Stimulated activated CD8-positive, alpha-beta memory T cell treated with anti-CD3 and anti-CD28 coated beads, Interleukin-4, amount 100 ng/mL, for 4 hours (primary cell): ENCODE data around the gene MAMDC2.

ENCODE experiments used
- DNase-seq, 2 donors: peaks; one replicate each; pipeline ENCODE4 v3.0.0-alpha.2; 2020; ENCODE audit warnings: low read depth in 2 of 2, low spot score in 1 of 2

MAMDC2 gene

GRCh38 chr9:70064496-70064895, 20.8 kb downstream of the MAMDC2 start:
- no peak for DNase-seq

GRCh38 chr9:70065572-70065971, 21.9 kb downstream of the MAMDC2 start:
- no peak for DNase-seq

- DNase-seq: no peak
Measured at GRCh38 chr9:70066418-70066817, 22.8 kb downstream of the MAMDC2 start.

GRCh38 chr9:70066874-70067273, 23.2 kb downstream of the MAMDC2 start:
- no peak for DNase-seq

GRCh38 chr9:70069704-70070103, 26.1 kb downstream of the MAMDC2 start:
- DNase-seq: no peak

GRCh38 chr9:70073193-70073592, 29.5 kb downstream of the MAMDC2 start:
- no peak for DNase-seq

GRCh38 chr9:70073756-70074155, 30.1 kb downstream of the MAMDC2 start:
- DNase-seq: no peak

GRCh38 chr9:70076678-70077077, 33.0 kb downstream of the MAMDC2 start:
- no peak for DNase-seq

- DNase-seq: no peak
Measured at GRCh38 chr9:70079417-70080037, 35.9 kb downstream of the MAMDC2 start.

GRCh38 chr9:70080481-70081119, 37.0 kb downstream of the MAMDC2 start:
- DNase-seq: no peak

GRCh38 chr9:70081120-70081495, 37.5 kb downstream of the MAMDC2 start:
- DNase-seq: no peak

- no peak for DNase-seq
Measured at GRCh38 chr9:70083429-70083828, 39.8 kb downstream of the MAMDC2 start.

- no peak for DNase-seq
Measured at GRCh38 chr9:70085241-70085640, 41.6 kb downstream of the MAMDC2 start.

- no peak for DNase-seq
Measured at GRCh38 chr9:70091103-70091502, 47.5 kb downstream of the MAMDC2 start.

GRCh38 chr9:70091572-70091971, 47.9 kb downstream of the MAMDC2 start:
- DNase-seq: no peak

- no peak for DNase-seq
Measured at GRCh38 chr9:70092190-70092589, 48.5 kb downstream of the MAMDC2 start.

GRCh38 chr9:70093095-70093494, 49.4 kb downstream of the MAMDC2 start:
- no peak for DNase-seq

- DNase-seq: no peak
Measured at GRCh38 chr9:70093944-70094343, 50.3 kb downstream of the MAMDC2 start.

GRCh38 chr9:70094747-70095146, 51.1 kb downstream of the MAMDC2 start:
- no peak for DNase-seq

- no peak for DNase-seq
Measured at GRCh38 chr9:70097187-70097586, 53.5 kb downstream of the MAMDC2 start.

GRCh38 chr9:70100362-70100761, 56.7 kb downstream of the MAMDC2 start:
- no peak for DNase-seq

- no peak for DNase-seq
Measured at GRCh38 chr9:70101265-70101664, 57.6 kb downstream of the MAMDC2 start.

- no peak for DNase-seq
Measured at GRCh38 chr9:70105147-70105546, 61.5 kb downstream of the MAMDC2 start.
